IPS-15b (cell line): ENCODE results near the gene ITSN2.
"Not testable (repeated sequence)": the region's sequence is repeated elsewhere in the genome, so short reads cannot be mapped to it uniquely, and the experiment has no call there.

Experiments
- H3K27me3 ChIP-seq: one replicate; pipeline ENCODE4 v1.6.1; 2013; ENCODE audit warnings: low read length; ENCODE audit not compliant: control insufficient read depth, insufficient read depth
- H3K36me3 ChIP-seq: one replicate; pipeline ENCODE4 v1.6.1; 2013; ENCODE audit warnings: low read length; ENCODE audit not compliant: control insufficient read depth, insufficient read depth
- H3K4me1 ChIP-seq: one replicate; pipeline ENCODE4 v1.6.1; 2013; ENCODE audit warnings: mild to moderate bottlenecking, low read length; ENCODE audit not compliant: control insufficient read depth, insufficient read depth
- H3K4me3 ChIP-seq: one replicate; pipeline ENCODE4 v1.5.1; 2013; ENCODE audit warnings: low read depth, low read length
- H3K9ac ChIP-seq: one replicate; pipeline ENCODE4 v1.6.1; 2013; ENCODE audit warnings: low read depth, mild to moderate bottlenecking, low read length
- H3K9me3 ChIP-seq: one replicate; pipeline ENCODE4 v1.6.1; 2013; ENCODE audit warnings: mild to moderate bottlenecking, low read length; ENCODE audit not compliant: control insufficient read depth, insufficient read depth

Gene ITSN2

GRCh38 chr2:24204505-24204904, 155.8 kb downstream of the ITSN2 start:
- H3K4me3 ChIP-seq = no peak overlapping the region
- H3K9ac ChIP-seq = no peak overlapping the region
- H3K4me1 ChIP-seq = no peaks in the 10 kb centered on the region
- peaks cover 7% of the 10 kb centered on the region for H3K36me3 ChIP-seq
- no peaks in the 10 kb centered on the region for H3K27me3 ChIP-seq
- H3K9me3 ChIP-seq = no peaks in the 10 kb centered on the region

- no peak overlapping the region for H3K9ac ChIP-seq
- no peak overlapping the region for H3K4me3 ChIP-seq
- H3K36me3 ChIP-seq = peaks cover under 1% of the 10 kb centered on the region
- H3K27me3 ChIP-seq = no peaks in the 10 kb centered on the region
- H3K9me3 ChIP-seq = no peaks in the 10 kb centered on the region
- H3K4me1 ChIP-seq = no peaks in the 10 kb centered on the region
These were observed 156.6 kb downstream of the ITSN2 start for GRCh38 chr2:24203787-24204150.

GRCh38 chr2:24203029-24203786, 157.1 kb downstream of the ITSN2 start:
- Histone ChIP-seq H3K36me3 (no peaks in the 10 kb centered on the region), H3K4me1 (no peaks in the 10 kb centered on the region), H3K4me3 (no peak overlapping the region), H3K9ac (no peak overlapping the region), H3K27me3 (no peaks in the 10 kb centered on the region), H3K9me3 (no peaks in the 10 kb centered on the region)

GRCh38 chr2:24200799-24201198, 159.5 kb downstream of the ITSN2 start:
- H3K27me3 ChIP-seq = no peaks in the 10 kb centered on the region
- H3K36me3 ChIP-seq = no peaks in the 10 kb centered on the region

GRCh38 chr2:24199968-24200590, 160.3 kb downstream of the ITSN2 start:
- Histone ChIP-seq H3K9me3 (no peaks in the 10 kb centered on the region), H3K9ac (no peak overlapping the region), H3K4me3 (no peak overlapping the region), H3K36me3 (no peaks in the 10 kb centered on the region), H3K27me3 (no peaks in the 10 kb centered on the region), H3K4me1 (no peaks in the 10 kb centered on the region)

More at GRCh38 chr2:24200799-24201198, 159.5 kb downstream of the ITSN2 start:
- H3K9ac ChIP-seq = no peak overlapping the region
- no peaks in the 10 kb centered on the region for H3K4me1 ChIP-seq
- no peak overlapping the region for H3K4me3 ChIP-seq
- H3K9me3 ChIP-seq = no peaks in the 10 kb centered on the region

GRCh38 chr2:24197213-24197612, 163.1 kb downstream of the ITSN2 start:
- H3K9ac ChIP-seq, H3K9me3 ChIP-seq, H3K4me1 ChIP-seq, H3K27me3 ChIP-seq, H3K4me3 ChIP-seq, H3K36me3 ChIP-seq: not testable (repeated sequence)

GRCh38 chr2:24191848-24192247, 168.5 kb downstream of the ITSN2 start:
- Histone ChIP-seq H3K9me3 (no peaks in the 10 kb centered on the region), H3K4me3 (no peak overlapping the region), H3K27me3 (no peaks in the 10 kb centered on the region), H3K4me1 (no peaks in the 10 kb centered on the region), H3K36me3 (no peaks in the 10 kb centered on the region), H3K9ac (no peak overlapping the region)

GRCh38 chr2:24191156-24191555, 169.2 kb downstream of the ITSN2 start:
- no peaks in the 10 kb centered on the region for H3K36me3 ChIP-seq
- H3K9me3 ChIP-seq = no peaks in the 10 kb centered on the region
- H3K27me3 ChIP-seq = no peaks in the 10 kb centered on the region
- H3K4me3 ChIP-seq = no peak overlapping the region
- no peak overlapping the region for H3K9ac ChIP-seq
- no peaks in the 10 kb centered on the region for H3K4me1 ChIP-seq

GRCh38 chr2:24190503-24190902, 169.8 kb downstream of the ITSN2 start:
- Histone ChIP-seq H3K9ac (no peak overlapping the region), H3K36me3 (no peaks in the 10 kb centered on the region), H3K4me3 (no peak overlapping the region), H3K9me3 (no peaks in the 10 kb centered on the region), H3K4me1 (no peaks in the 10 kb centered on the region), H3K27me3 (no peaks in the 10 kb centered on the region)

GRCh38 chr2:24189551-24189950, 170.8 kb downstream of the ITSN2 start:
- H3K4me3 ChIP-seq = no peak overlapping the region
- H3K9me3 ChIP-seq = no peaks in the 10 kb centered on the region
- no peaks in the 10 kb centered on the region for H3K27me3 ChIP-seq
- no peak overlapping the region for H3K9ac ChIP-seq
- no peaks in the 10 kb centered on the region for H3K4me1 ChIP-seq
- no peaks in the 10 kb centered on the region for H3K36me3 ChIP-seq

GRCh38 chr2:24183366-24184069, 176.8 kb downstream of the ITSN2 start:
- H3K9me3 ChIP-seq = no peaks in the 10 kb centered on the region
- no peak overlapping the region for H3K4me3 ChIP-seq
- H3K4me1 ChIP-seq = no peaks in the 10 kb centered on the region
- H3K27me3 ChIP-seq = no peaks in the 10 kb centered on the region
- H3K9ac ChIP-seq = no peak overlapping the region
- H3K36me3 ChIP-seq = no peaks in the 10 kb centered on the region

GRCh38 chr2:24182507-24182906, 177.8 kb downstream of the ITSN2 start:
- no peaks in the 10 kb centered on the region for H3K9me3 ChIP-seq
- H3K4me1 ChIP-seq = no peaks in the 10 kb centered on the region
- no peak overlapping the region for H3K9ac ChIP-seq
- no peaks in the 10 kb centered on the region for H3K27me3 ChIP-seq
- H3K4me3 ChIP-seq = no peak overlapping the region
- H3K36me3 ChIP-seq = no peaks in the 10 kb centered on the region
